ENCODE results near the gene SNCA. TPM values are rescaled to one million over a fixed set of nuclear protein-coding genes. Genes with fewer than 3 reads are reported as not detected.

SNCA gene
- total RNA-seq, 1 experiment from 2014 or later: 36.8 TPM

GRCh38 chr4:89708903-89709421 is 128.0 kb downstream of the SNCA start:
- BruUV-seq (replicated peaks): no TSS peak
- Mint-ChIP-seq H3K9me3 (ENCODE audit: low read depth, unreplicated experiment) (no peaks in the 10 kb centered on the region), H3K27me3 (ENCODE audit: unreplicated experiment) (no peaks in the 10 kb centered on the region), H3K4me3 (ENCODE audit: low read depth, unreplicated experiment) (no peak overlapping the region), H3K27ac (ENCODE audit: unreplicated experiment) (no peak overlapping the region), H3K36me3 (ENCODE audit: insufficient read depth, unreplicated experiment) (no peaks in the 10 kb centered on the region), H3K4me1 (ENCODE audit: low read depth, unreplicated experiment) (peaks cover 7% of the 10 kb centered on the region)
- DNase-seq: no peak
- TF ChIP-seq, protein P1, sequence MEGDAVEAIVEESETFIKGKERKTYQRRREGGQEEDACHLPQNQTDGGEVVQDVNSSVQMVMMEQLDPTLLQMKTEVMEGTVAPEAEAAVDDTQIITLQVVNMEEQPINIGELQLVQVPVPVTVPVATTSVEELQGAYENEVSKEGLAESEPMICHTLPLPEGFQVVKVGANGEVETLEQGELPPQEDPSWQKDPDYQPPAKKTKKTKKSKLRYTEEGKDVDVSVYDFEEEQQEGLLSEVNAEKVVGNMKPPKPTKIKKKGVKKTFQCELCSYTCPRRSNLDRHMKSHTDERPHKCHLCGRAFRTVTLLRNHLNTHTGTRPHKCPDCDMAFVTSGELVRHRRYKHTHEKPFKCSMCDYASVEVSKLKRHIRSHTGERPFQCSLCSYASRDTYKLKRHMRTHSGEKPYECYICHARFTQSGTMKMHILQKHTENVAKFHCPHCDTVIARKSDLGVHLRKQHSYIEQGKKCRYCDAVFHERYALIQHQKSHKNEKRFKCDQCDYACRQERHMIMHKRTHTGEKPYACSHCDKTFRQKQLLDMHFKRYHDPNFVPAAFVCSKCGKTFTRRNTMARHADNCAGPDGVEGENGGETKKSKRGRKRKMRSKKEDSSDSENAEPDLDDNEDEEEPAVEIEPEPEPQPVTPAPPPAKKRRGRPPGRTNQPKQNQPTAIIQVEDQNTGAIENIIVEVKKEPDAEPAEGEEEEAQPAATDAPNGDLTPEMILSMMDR (IDR thresholded peaks at IDR 0.05; ENCODE audit: unreplicated experiment): no peak
- intact Hi-C loops (cut with micrococcal nuclease; ENCODE audit: unreplicated experiment): no loop called here
- CTCF ChIA-PET: interaction anchor here (0.6 to 1.2 kb wide), 3 partner anchors 9 to 129 kb away, joined by 3 to 6 read pairs (median 3); no protein-coding TSS in a partner anchor

- no TSS peak for BruUV-seq (replicated peaks)
- intact Hi-C loops (cut with micrococcal nuclease; ENCODE audit: unreplicated experiment): no loop called here
- no peaks in the 10 kb centered on the region for H3K36me3 Mint-ChIP-seq (ENCODE audit: insufficient read depth, unreplicated experiment)
- CTCF ChIA-PET: no interaction called here
- no peaks in the 10 kb centered on the region for H3K9me3 Mint-ChIP-seq (ENCODE audit: low read depth, unreplicated experiment)
- peaks cover 7% of the 10 kb centered on the region for H3K4me1 Mint-ChIP-seq (ENCODE audit: low read depth, unreplicated experiment)
- H3K27me3 Mint-ChIP-seq (ENCODE audit: unreplicated experiment): no peaks in the 10 kb centered on the region
- H3K4me3 Mint-ChIP-seq (ENCODE audit: low read depth, unreplicated experiment): no peak overlapping the region
- DNase-seq: no peak
- TF ChIP-seq, protein P1 (IDR thresholded peaks at IDR 0.05; ENCODE audit: unreplicated experiment): no peak
- H3K27ac Mint-ChIP-seq (ENCODE audit: unreplicated experiment): no peak overlapping the region
Measured at GRCh38 chr4:89707467-89707866, 129.5 kb downstream of the SNCA start.

DNA sequence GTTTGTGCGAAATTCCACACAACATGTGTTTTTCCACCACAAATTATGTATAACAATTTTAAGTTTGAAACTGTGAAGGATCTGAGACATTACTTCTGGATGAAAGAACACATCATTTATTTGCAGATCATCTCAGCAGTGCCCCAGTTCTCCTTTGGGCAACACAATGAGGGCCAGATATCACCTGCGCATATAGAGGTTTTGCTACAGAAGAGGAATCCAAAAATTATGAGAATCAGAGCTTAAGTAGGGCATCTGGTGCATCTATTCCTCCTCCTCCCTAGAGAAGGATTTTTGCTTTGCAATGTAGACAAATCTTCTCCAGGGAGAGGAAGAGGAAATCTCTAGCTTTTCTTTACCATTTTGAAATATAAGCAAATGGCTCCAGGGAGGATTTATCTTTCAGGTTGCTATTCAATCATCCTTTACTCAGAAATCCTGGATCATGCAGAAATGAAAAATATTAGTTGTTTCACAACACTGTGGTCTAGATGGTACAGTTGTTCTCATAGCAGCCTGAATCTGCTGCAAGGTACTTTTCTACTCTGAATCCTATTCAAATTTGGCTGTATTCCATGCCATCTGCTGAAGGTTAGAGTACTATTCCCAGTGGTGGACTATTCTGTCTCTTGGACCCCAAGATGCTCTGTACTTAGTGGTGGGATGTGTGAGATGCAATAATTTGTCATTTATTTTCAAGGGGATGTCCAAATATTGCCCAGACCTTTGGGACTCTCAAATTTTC is 132.1 kb downstream of the SNCA start:
- TF ChIP-seq, protein P1 (IDR thresholded peaks at IDR 0.05; ENCODE audit: unreplicated experiment): no peak
- CTCF ChIA-PET: interaction anchor here (0.6 kb wide), 1 partner anchor 420 kb away, joined by 3 read pairs; no protein-coding TSS in a partner anchor
- Mint-ChIP-seq H3K27ac (ENCODE audit: unreplicated experiment) (no peak overlapping the region), H3K4me1 (ENCODE audit: low read depth, unreplicated experiment) (peaks cover 7% of the 10 kb centered on the region), H3K9me3 (ENCODE audit: low read depth, unreplicated experiment) (no peaks in the 10 kb centered on the region), H3K36me3 (ENCODE audit: insufficient read depth, unreplicated experiment) (no peaks in the 10 kb centered on the region), H3K27me3 (ENCODE audit: unreplicated experiment) (no peaks in the 10 kb centered on the region), H3K4me3 (ENCODE audit: low read depth, unreplicated experiment) (no peak overlapping the region)
- BruUV-seq (replicated peaks): no TSS peak
- DNase-seq: no peak
- intact Hi-C loops (cut with micrococcal nuclease; ENCODE audit: unreplicated experiment): no loop called here

- TF ChIP-seq, protein P1 (IDR thresholded peaks at IDR 0.05; ENCODE audit: unreplicated experiment): no peak
- H3K4me3 Mint-ChIP-seq (ENCODE audit: low read depth, unreplicated experiment): no peak overlapping the region
- no peak for DNase-seq
- intact Hi-C loops (cut with micrococcal nuclease; ENCODE audit: unreplicated experiment): no loop called here
- no TSS peak for BruUV-seq (replicated peaks)
- no peaks in the 10 kb centered on the region for H3K27me3 Mint-ChIP-seq (ENCODE audit: unreplicated experiment)
- no peaks in the 10 kb centered on the region for H3K9me3 Mint-ChIP-seq (ENCODE audit: low read depth, unreplicated experiment)
- peaks cover 1% of the 10 kb centered on the region for H3K4me1 Mint-ChIP-seq (ENCODE audit: low read depth, unreplicated experiment)
- no peaks in the 10 kb centered on the region for H3K36me3 Mint-ChIP-seq (ENCODE audit: insufficient read depth, unreplicated experiment)
- CTCF ChIA-PET: interaction anchor here (0.6 kb wide), 1 partner anchor 419 kb away, joined by 3 read pairs; no protein-coding TSS in a partner anchor
- H3K27ac Mint-ChIP-seq (ENCODE audit: unreplicated experiment): no peak overlapping the region
Measured at GRCh38 chr4:89703829-89704590, 133.0 kb downstream of the SNCA start.

Data from Calu3 (cell line).